ENCODE results near the gene MMP7. TPM values are rescaled to one million over a fixed set of nuclear protein-coding genes. Genes with fewer than 3 reads are reported as not detected.

The MMP7 gene
- total and polyA plus RNA-seq, 2 experiments from 2014 or later, result 2.8 to 5.0 TPM

GRCh38 chr11:102476069-102476468 is 54.5 kb downstream of the MMP7 start:
- H3K9me2 ChIP-seq (replicated peaks; ENCODE audit: insufficient read depth), result no peaks in the 10 kb centered on the region
- no peaks in the 10 kb centered on the region for H3K79me2 ChIP-seq
- H3K4me2 ChIP-seq, result no peak overlapping the region
- no peak for DNase-seq (ENCODE audit: low spot score)
- peaks cover 29% of the 10 kb centered on the region for H3K4me1 ChIP-seq (ENCODE audit: insufficient read depth)
- H2AFZ ChIP-seq, result no peak overlapping the region
- 91% methylated on average over 1 of the region's 1 CpG for WGBS (ENCODE audit: low lambda C conversion rate, missing lambda C conversion rate)
- H3K27ac ChIP-seq, result peak overlapping the region; percentile 72
- H4K20me1 ChIP-seq (ENCODE audit: insufficient read depth, poor library complexity, severe bottlenecking), result no peaks in the 10 kb centered on the region
- TF ChIP-seq EZH2phosphoT487 (IDR thresholded peaks at IDR 0.05; ENCODE audit: low read depth, severe bottlenecking, unreplicated experiment) (no peak), CTCF (IDR thresholded peaks at IDR 0.05; ENCODE audit: poor library complexity) (no peak), EZH2 (IDR thresholded peaks at IDR 0.05; ENCODE audit: borderline replicate concordance) (no peak)
- no peaks in the 10 kb centered on the region for H3K36me3 ChIP-seq (replicated peaks; ENCODE audit: insufficient read depth, low read depth)
- H3K27me3 ChIP-seq, result no peaks in the 10 kb centered on the region
- H3K9me3 ChIP-seq (ENCODE audit: low read depth), result no peaks in the 10 kb centered on the region
- no peak overlapping the region for H3K4me3 ChIP-seq

DNA sequence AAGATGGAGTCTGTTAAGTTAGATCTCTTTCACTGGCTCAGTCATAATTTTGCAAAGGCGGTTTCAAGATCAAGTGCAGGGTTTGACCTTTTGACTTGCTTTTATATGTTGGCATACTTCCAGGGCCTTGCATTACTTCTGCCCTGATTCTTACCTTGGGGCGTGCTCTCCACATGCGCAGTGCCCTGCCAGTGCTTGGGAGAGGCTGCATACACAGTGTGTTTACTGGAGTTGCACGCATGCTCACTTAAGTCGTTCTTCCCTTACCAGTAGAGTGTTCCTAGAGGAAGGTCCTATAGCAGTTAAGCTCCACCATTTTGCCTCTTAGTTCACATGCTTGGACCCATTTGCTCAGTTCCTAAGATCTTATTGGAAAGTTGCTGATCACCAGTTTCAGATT is 57.0 kb downstream of the MMP7 start:
- Histone ChIP-seq H3K79me2 (no peaks in the 10 kb centered on the region), H3K9me3 (ENCODE audit: low read depth) (no peaks in the 10 kb centered on the region), H3K9me2 (replicated peaks; ENCODE audit: insufficient read depth) (no peaks in the 10 kb centered on the region), H3K36me3 (replicated peaks; ENCODE audit: insufficient read depth, low read depth) (no peaks in the 10 kb centered on the region), H3K4me2 (no peak overlapping the region), H3K4me3 (no peak overlapping the region), H3K27ac (no peak overlapping the region), H4K20me1 (ENCODE audit: insufficient read depth, poor library complexity, severe bottlenecking) (no peaks in the 10 kb centered on the region), H2AFZ (no peak overlapping the region), H3K27me3 (no peaks in the 10 kb centered on the region), H3K4me1 (ENCODE audit: insufficient read depth) (peaks cover 33% of the 10 kb centered on the region)
- TF ChIP-seq EZH2phosphoT487 (IDR thresholded peaks at IDR 0.05; ENCODE audit: low read depth, severe bottlenecking, unreplicated experiment) (no peak), EZH2 (IDR thresholded peaks at IDR 0.05; ENCODE audit: borderline replicate concordance) (no peak), CTCF (IDR thresholded peaks at IDR 0.05; ENCODE audit: poor library complexity) (no peak)
- WGBS (ENCODE audit: low lambda C conversion rate, missing lambda C conversion rate), result 96% methylated on average over 5 of the region's 5 CpGs
- DNase-seq (ENCODE audit: low spot score), result no peak

DNA sequence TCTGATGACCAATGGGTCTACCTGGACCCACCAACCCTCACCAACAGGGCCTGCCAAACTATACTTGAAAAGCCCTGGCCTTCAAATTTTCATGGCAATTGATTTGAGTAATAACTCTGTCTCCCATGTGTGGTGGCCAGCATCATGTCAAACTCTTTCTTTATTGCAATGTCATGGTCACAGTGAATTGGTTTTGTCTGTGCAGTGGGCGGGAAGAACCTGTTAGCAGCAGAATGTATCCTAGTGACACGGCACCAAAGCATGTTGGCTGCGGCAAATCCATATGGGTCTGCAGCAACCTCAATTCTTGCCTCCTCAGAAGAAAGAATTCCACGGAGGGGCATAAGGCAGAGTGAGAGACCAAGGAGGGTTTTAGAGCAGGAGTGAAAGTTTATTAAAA is 58.4 kb downstream of the MMP7 start:
- no peak for DNase-seq (ENCODE audit: low spot score)
- Histone ChIP-seq H3K9me2 (replicated peaks; ENCODE audit: insufficient read depth) (no peaks in the 10 kb centered on the region), H3K36me3 (replicated peaks; ENCODE audit: insufficient read depth, low read depth) (no peaks in the 10 kb centered on the region), H2AFZ (no peak overlapping the region), H4K20me1 (ENCODE audit: insufficient read depth, poor library complexity, severe bottlenecking) (no peaks in the 10 kb centered on the region), H3K4me1 (ENCODE audit: insufficient read depth) (peaks cover 39% of the 10 kb centered on the region), H3K9me3 (ENCODE audit: low read depth) (no peaks in the 10 kb centered on the region), H3K27ac (no peak overlapping the region), H3K4me2 (no peak overlapping the region), H3K79me2 (no peaks in the 10 kb centered on the region), H3K27me3 (no peaks in the 10 kb centered on the region), H3K4me3 (no peak overlapping the region)
- WGBS (ENCODE audit: low lambda C conversion rate, missing lambda C conversion rate), result 100% methylated on average over 4 of the region's 4 CpGs
- TF ChIP-seq CTCF (IDR thresholded peaks at IDR 0.05; ENCODE audit: poor library complexity) (no peak), EZH2 (IDR thresholded peaks at IDR 0.05; ENCODE audit: borderline replicate concordance) (no peak)

DNA sequence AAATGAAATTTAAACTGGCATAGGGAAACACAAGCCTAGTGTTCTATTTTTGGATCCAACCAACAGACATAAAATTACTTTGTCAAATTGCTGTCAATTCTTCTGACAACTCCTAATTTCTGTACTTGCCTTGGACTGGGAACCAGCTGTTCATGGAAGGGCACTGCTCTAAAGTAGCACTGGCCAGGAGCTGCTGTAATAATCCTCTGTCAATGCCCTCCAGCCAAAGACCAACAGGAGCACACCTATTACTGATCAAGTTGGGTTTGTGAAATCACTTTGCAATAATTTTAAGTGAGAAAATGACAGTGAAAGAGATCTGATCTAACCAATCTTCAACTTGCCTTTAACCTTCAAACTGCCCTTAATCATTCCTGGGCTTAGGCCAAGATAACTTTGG is 59.1 kb downstream of the MMP7 start:
- TF ChIP-seq EZH2phosphoT487 (IDR thresholded peaks at IDR 0.05; ENCODE audit: low read depth, severe bottlenecking, unreplicated experiment), result no peak
- no peak for TF ChIP-seq EZH2 (IDR thresholded peaks at IDR 0.05; ENCODE audit: borderline replicate concordance)
- no peak for TF ChIP-seq CTCF (IDR thresholded peaks at IDR 0.05; ENCODE audit: poor library complexity)
- Histone ChIP-seq H3K27ac (no peak overlapping the region), H3K9me3 (ENCODE audit: low read depth) (no peaks in the 10 kb centered on the region), H3K4me3 (no peak overlapping the region), H3K9me2 (replicated peaks; ENCODE audit: insufficient read depth) (no peaks in the 10 kb centered on the region), H3K36me3 (replicated peaks; ENCODE audit: insufficient read depth, low read depth) (no peaks in the 10 kb centered on the region), H3K4me2 (no peak overlapping the region), H4K20me1 (ENCODE audit: insufficient read depth, poor library complexity, severe bottlenecking) (no peaks in the 10 kb centered on the region), H2AFZ (no peak overlapping the region), H3K79me2 (no peaks in the 10 kb centered on the region), H3K4me1 (ENCODE audit: insufficient read depth) (peaks cover 38% of the 10 kb centered on the region), H3K27me3 (no peaks in the 10 kb centered on the region)
- no peak for DNase-seq (ENCODE audit: low spot score)

Measured in hepatocyte (in vitro differentiated cells).